GM21528 (cell line): ENCODE measurements around the gene KBTBD4.
A peak's percentile ranks its signal among the peaks of the same experiment; 100 is the strongest.
"Not testable (repeated sequence)": the region's sequence is repeated elsewhere in the genome, so short reads cannot be mapped to it uniquely, and the experiment has no call there.

ENCODE experiments used
- ATAC-seq: cut with Tn5 transposase; IDR thresholded peaks from one replicate; pipeline ENCODE4 v1.9.1; 2021; ENCODE audit warnings: mild to moderate bottlenecking, moderate library complexity; ENCODE audit not compliant: unreplicated experiment, low FRiP score

Gene KBTBD4

GRCh38 chr11:47530721-47531120 is 48.0 kb downstream of the KBTBD4 start:
- not testable (repeated sequence) for ATAC-seq

- no peak for ATAC-seq
These were observed 48.8 kb downstream of the KBTBD4 start for GRCh38 chr11:47529951-47530350.

GRCh38 chr11:47527186-47527585 is 51.6 kb downstream of the KBTBD4 start:
- ATAC-seq = no peak

- not testable (repeated sequence) for ATAC-seq
These were observed 52.7 kb downstream of the KBTBD4 start for GRCh38 chr11:47526032-47526431.

GRCh38 chr11:47524291-47524874 is 54.4 kb downstream of the KBTBD4 start:
- peak; percentile 13 for ATAC-seq

- ATAC-seq = peak; percentile 42
These were observed 55.1 kb downstream of the KBTBD4 start for GRCh38 chr11:47523490-47524225.
